ENCODE results near the gene PLA2G4F. TPM values are rescaled to one million over a fixed set of nuclear protein-coding genes. Genes with fewer than 3 reads are reported as not detected.

The PLA2G4F gene
- total RNA-seq, 3 donors from 2014 or later (not counting 1 experiment from before 2014, with no cell fraction given) = not detected

DNA sequence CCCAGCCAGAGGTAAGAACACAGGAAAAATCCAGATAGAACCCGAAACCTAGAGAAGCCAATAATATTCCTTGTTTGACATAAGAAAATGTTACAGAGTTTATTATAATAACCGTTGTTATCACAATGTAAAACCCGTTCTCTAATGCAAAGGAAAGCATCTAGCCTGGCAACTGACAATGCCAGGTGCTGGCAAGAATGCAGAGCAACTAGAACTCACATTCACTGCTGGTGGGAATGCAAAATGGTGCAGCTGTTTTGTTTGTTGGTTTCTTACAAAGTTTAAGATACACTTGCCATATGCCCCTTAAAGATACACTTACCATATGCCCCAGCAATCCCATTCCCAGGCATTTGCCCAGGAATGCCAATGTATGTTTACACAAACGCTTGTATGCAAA, 28.3 kb upstream of the PLA2G4F start:
- ATAC-seq = no peak
- TF ChIP-seq, protein P1, sequence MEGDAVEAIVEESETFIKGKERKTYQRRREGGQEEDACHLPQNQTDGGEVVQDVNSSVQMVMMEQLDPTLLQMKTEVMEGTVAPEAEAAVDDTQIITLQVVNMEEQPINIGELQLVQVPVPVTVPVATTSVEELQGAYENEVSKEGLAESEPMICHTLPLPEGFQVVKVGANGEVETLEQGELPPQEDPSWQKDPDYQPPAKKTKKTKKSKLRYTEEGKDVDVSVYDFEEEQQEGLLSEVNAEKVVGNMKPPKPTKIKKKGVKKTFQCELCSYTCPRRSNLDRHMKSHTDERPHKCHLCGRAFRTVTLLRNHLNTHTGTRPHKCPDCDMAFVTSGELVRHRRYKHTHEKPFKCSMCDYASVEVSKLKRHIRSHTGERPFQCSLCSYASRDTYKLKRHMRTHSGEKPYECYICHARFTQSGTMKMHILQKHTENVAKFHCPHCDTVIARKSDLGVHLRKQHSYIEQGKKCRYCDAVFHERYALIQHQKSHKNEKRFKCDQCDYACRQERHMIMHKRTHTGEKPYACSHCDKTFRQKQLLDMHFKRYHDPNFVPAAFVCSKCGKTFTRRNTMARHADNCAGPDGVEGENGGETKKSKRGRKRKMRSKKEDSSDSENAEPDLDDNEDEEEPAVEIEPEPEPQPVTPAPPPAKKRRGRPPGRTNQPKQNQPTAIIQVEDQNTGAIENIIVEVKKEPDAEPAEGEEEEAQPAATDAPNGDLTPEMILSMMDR (IDR thresholded peaks at IDR 0.05) = no peak
- Mint-ChIP-seq H3K4me3 (no peak overlapping the region), H3K27me3 (ENCODE audit: low read depth in 2 of 2) (no peaks in the 10 kb centered on the region), H3K27ac (no peak overlapping the region), H3K36me3 (peaks cover 29% of the 10 kb centered on the region), H3K9me3 (no peaks in the 10 kb centered on the region), H3K4me1 (no peaks in the 10 kb centered on the region)
- intact Hi-C loops (cut with micrococcal nuclease) = no loop called here
- Histone ChIP-seq H3K4me1 (ENCODE audit: control insufficient read depth, insufficient read depth, low read length) (no peaks in the 10 kb centered on the region), H3K9me3 (ENCODE audit: control insufficient read depth, insufficient read depth, low read length) (no peaks in the 10 kb centered on the region), H3K27me3 (ENCODE audit: control insufficient read depth, insufficient read depth, low read length) (no peaks in the 10 kb centered on the region), H3K27ac (ENCODE audit: low read length) (no peak overlapping the region), H3K36me3 (ENCODE audit: control insufficient read depth, insufficient read depth, low read length) (peaks cover 80% of the 10 kb centered on the region), H3K4me3 (ENCODE audit: low read length) (no peak overlapping the region)
- no peak for DNase-seq
- WGBS (ENCODE audit: insufficient coverage) = 98% methylated on average over 4 of the region's 4 CpGs

GRCh38 chr15:42184296-42184695, 27.9 kb upstream of the PLA2G4F start:
- Mint-ChIP-seq H3K4me3 (no peak overlapping the region), H3K36me3 (peaks cover 29% of the 10 kb centered on the region), H3K9me3 (no peaks in the 10 kb centered on the region), H3K27ac (no peak overlapping the region), H3K4me1 (no peaks in the 10 kb centered on the region), H3K27me3 (ENCODE audit: low read depth in 2 of 2) (no peaks in the 10 kb centered on the region)
- DNase-seq (no peak), ATAC-seq (no peak)
- H3K9me3 ChIP-seq (ENCODE audit: control insufficient read depth, insufficient read depth, low read length) = no peaks in the 10 kb centered on the region
- no peak overlapping the region for H3K4me3 ChIP-seq (ENCODE audit: low read length)
- peaks cover 81% of the 10 kb centered on the region for H3K36me3 ChIP-seq (ENCODE audit: control insufficient read depth, insufficient read depth, low read length)
- no peaks in the 10 kb centered on the region for H3K4me1 ChIP-seq (ENCODE audit: control insufficient read depth, insufficient read depth, low read length)
- WGBS (ENCODE audit: insufficient coverage) = 83% methylated on average over 5 of the region's 5 CpGs
- intact Hi-C loops (cut with micrococcal nuclease) = no loop called here
- H3K27me3 ChIP-seq (ENCODE audit: control insufficient read depth, insufficient read depth, low read length) = no peaks in the 10 kb centered on the region
- H3K27ac ChIP-seq (ENCODE audit: low read length) = no peak overlapping the region
- TF ChIP-seq, protein P1 (IDR thresholded peaks at IDR 0.05) = no peak

GRCh38 chr15:42182961-42183360, 26.5 kb upstream of the PLA2G4F start:
- Histone ChIP-seq H3K4me1 (ENCODE audit: control insufficient read depth, insufficient read depth, low read length) (no peaks in the 10 kb centered on the region), H3K27ac (ENCODE audit: low read length) (no peak overlapping the region), H3K27me3 (ENCODE audit: control insufficient read depth, insufficient read depth, low read length) (no peaks in the 10 kb centered on the region), H3K4me3 (ENCODE audit: low read length) (no peak overlapping the region), H3K36me3 (ENCODE audit: control insufficient read depth, insufficient read depth, low read length) (peaks cover 83% of the 10 kb centered on the region), H3K9me3 (ENCODE audit: control insufficient read depth, insufficient read depth, low read length) (no peaks in the 10 kb centered on the region)
- Mint-ChIP-seq H3K4me3 (no peak overlapping the region), H3K4me1 (no peaks in the 10 kb centered on the region), H3K27me3 (ENCODE audit: low read depth in 2 of 2) (no peaks in the 10 kb centered on the region), H3K27ac (peak overlapping the region in 1 of 2 donors; percentile 50), H3K9me3 (no peaks in the 10 kb centered on the region), H3K36me3 (peaks cover 35% of the 10 kb centered on the region)
- no peak for ATAC-seq
- TF ChIP-seq, protein P1 (IDR thresholded peaks at IDR 0.05) = no peak
- intact Hi-C loops (cut with micrococcal nuclease) = no loop called here
- DNase-seq = no peak
- 93% methylated on average over 6 of the region's 6 CpGs for WGBS (ENCODE audit: insufficient coverage)

GRCh38 chr15:42182328-42182886, 26.0 kb upstream of the PLA2G4F start:
- Mint-ChIP-seq H3K4me3 (no peak overlapping the region), H3K9me3 (no peaks in the 10 kb centered on the region), H3K36me3 (peaks cover 37% of the 10 kb centered on the region), H3K4me1 (no peaks in the 10 kb centered on the region), H3K27me3 (ENCODE audit: low read depth in 2 of 2) (no peaks in the 10 kb centered on the region), H3K27ac (no peak overlapping the region)
- no peaks in the 10 kb centered on the region for H3K4me1 ChIP-seq (ENCODE audit: control insufficient read depth, insufficient read depth, low read length)
- H3K9me3 ChIP-seq (ENCODE audit: control insufficient read depth, insufficient read depth, low read length) = no peaks in the 10 kb centered on the region
- 97% methylated on average over 5 of the region's 6 CpGs for WGBS (ENCODE audit: insufficient coverage)
- no peak overlapping the region for H3K4me3 ChIP-seq (ENCODE audit: low read length)
- no peak for ATAC-seq
- no peak for DNase-seq
- TF ChIP-seq, protein P1 (IDR thresholded peaks at IDR 0.05) = no peak
- H3K27me3 ChIP-seq (ENCODE audit: control insufficient read depth, insufficient read depth, low read length) = no peaks in the 10 kb centered on the region
- no peak overlapping the region for H3K27ac ChIP-seq (ENCODE audit: low read length)
- H3K36me3 ChIP-seq (ENCODE audit: control insufficient read depth, insufficient read depth, low read length) = peaks cover 80% of the 10 kb centered on the region
- intact Hi-C loops (cut with micrococcal nuclease) = no loop called here

All from natural killer cell (primary cell).